Measurements from ENCODE around the gene CORO2A. TPM values are rescaled to one million over a fixed set of nuclear protein-coding genes. Genes with fewer than 3 reads are reported as not detected.

Gene CORO2A
- total RNA-seq, 4 donors from 2014 or later: 1.1 to 3.5 (median 2.1) TPM

DNA sequence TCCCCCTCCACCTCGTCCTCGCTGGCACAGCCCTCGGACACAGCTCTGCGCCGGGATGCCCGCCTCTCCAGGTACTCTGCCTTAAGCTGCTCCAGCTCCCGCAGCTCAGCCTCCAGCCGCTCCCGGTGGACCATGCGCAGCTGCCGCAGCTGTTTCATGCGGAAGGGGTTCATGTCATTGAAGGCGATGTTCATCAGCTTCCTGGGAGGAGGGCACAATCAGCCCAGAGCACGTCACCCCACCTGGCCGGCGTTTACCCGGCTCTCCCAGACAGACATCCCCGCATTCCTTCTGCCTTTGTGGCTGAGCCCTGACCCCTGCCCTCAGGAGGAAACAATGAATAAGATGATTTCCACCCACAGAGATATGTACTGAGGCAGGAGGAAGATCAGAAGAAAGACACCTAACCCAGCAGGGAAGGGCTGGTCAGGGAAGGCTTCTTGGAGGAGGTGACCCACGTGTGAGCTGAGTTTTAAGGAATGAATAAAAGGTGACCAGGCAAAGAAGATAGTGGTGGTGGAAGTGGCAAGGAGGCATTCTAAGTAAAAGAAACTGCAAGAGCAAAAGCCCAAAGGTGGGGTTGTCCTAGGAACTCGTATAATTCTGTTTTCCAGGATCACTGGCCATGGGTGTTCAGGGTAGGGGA, 7.1 kb upstream of the CORO2A start:
- no peak overlapping the region for H3K27ac ChIP-seq
- intact Hi-C loops (cut with DNase I): no loop called here
- no peaks in the 10 kb centered on the region for H3K4me1 ChIP-seq
- no peak overlapping the region for H3K4me3 ChIP-seq (replicated peaks in 1 of 3)
- peaks cover 0 to 11% of the 10 kb centered on the region in 2 donors for H3K36me3 ChIP-seq
- no peaks in the 10 kb centered on the region for H3K9me3 ChIP-seq
- TF ChIP-seq, protein P1, sequence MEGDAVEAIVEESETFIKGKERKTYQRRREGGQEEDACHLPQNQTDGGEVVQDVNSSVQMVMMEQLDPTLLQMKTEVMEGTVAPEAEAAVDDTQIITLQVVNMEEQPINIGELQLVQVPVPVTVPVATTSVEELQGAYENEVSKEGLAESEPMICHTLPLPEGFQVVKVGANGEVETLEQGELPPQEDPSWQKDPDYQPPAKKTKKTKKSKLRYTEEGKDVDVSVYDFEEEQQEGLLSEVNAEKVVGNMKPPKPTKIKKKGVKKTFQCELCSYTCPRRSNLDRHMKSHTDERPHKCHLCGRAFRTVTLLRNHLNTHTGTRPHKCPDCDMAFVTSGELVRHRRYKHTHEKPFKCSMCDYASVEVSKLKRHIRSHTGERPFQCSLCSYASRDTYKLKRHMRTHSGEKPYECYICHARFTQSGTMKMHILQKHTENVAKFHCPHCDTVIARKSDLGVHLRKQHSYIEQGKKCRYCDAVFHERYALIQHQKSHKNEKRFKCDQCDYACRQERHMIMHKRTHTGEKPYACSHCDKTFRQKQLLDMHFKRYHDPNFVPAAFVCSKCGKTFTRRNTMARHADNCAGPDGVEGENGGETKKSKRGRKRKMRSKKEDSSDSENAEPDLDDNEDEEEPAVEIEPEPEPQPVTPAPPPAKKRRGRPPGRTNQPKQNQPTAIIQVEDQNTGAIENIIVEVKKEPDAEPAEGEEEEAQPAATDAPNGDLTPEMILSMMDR (IDR thresholded peaks at IDR 0.05): no peak
- no peak for TF ChIP-seq POLR2A (IDR thresholded peaks at IDR 0.05)
- H3K27me3 ChIP-seq: no peaks in the 10 kb centered on the region
- 87 to 90% methylated on average over 16 to 20 of the region's 20 CpGs for WGBS, 2 donors
- no peak for DNase-seq

DNA sequence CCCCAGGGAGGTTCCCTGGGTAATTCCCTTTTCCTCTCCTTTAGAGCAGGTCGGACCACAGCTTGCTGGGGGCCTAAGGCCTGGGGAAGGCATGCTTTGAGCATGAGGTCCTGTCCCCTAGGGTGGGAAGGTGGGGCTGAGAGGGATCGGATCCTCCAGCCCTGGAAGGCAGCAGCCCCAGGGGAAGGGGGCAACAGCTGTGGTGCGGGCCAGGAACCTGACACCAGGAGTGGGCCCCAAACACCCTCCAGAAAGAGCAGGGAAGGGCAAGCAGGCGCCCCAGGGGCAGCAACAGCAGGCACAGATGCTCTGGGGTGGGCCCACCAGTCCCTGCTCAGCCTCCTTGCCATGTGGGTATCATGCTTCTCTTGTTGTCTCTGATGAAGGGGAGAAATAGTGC, 3.2 kb upstream of the CORO2A start:
- H3K27me3 ChIP-seq: no peaks in the 10 kb centered on the region
- TF ChIP-seq, protein P1 (IDR thresholded peaks at IDR 0.05): no peak
- no peak for TF ChIP-seq POLR2A (IDR thresholded peaks at IDR 0.05)
- no peak for DNase-seq
- no peak overlapping the region for H3K4me3 ChIP-seq (replicated peaks in 1 of 3)
- peaks cover 0 to 11% of the 10 kb centered on the region in 2 donors for H3K36me3 ChIP-seq
- H3K27ac ChIP-seq: no peak overlapping the region
- H3K4me1 ChIP-seq: peaks cover 6 to 8% of the 10 kb centered on the region in 2 donors
- no peaks in the 10 kb centered on the region for H3K9me3 ChIP-seq
- 100% methylated on average over 2 to 3 of the region's 4 CpGs for WGBS, 2 donors
- intact Hi-C loops (cut with DNase I): no loop called here

GRCh38 chr9:98193336-98193944, 1.0 kb upstream of the CORO2A start:
- no peaks in the 10 kb centered on the region for H3K27me3 ChIP-seq
- H3K36me3 ChIP-seq: no peaks in the 10 kb centered on the region
- peak overlapping the region; percentile 24 to 86 (median 38) for H3K27ac ChIP-seq
- no peaks in the 10 kb centered on the region for H3K9me3 ChIP-seq
- 31 to 42% methylated on average over 7 to 8 of the region's 8 CpGs for WGBS, 2 donors
- intact Hi-C loops (cut with DNase I): loop anchor here (5.0 kb wide), 1 partner anchor 121 kb away; no protein-coding TSS in a partner anchor
- peak overlapping the region in 1 of 3 donors; percentile 65 for H3K4me3 ChIP-seq (replicated peaks in 1 of 3)
- no peak for DNase-seq
- H3K4me1 ChIP-seq: peaks cover 6 to 8% of the 10 kb centered on the region in 2 donors
- TF ChIP-seq, protein P1 (IDR thresholded peaks at IDR 0.05): no peak
- TF ChIP-seq POLR2A (IDR thresholded peaks at IDR 0.05): no peak

- H3K9me3 ChIP-seq: no peaks in the 10 kb centered on the region
- 18 to 19% methylated on average over 22 to 30 of the region's 47 CpGs for WGBS, 2 donors
- no peaks in the 10 kb centered on the region for H3K36me3 ChIP-seq
- intact Hi-C loops (cut with DNase I): loop anchor here (5.0 kb wide), 1 partner anchor 120 kb away; no protein-coding TSS in a partner anchor
- H3K27ac ChIP-seq: peak overlapping the region in 1 of 3 donors; percentile 17
- H3K4me3 ChIP-seq (replicated peaks in 1 of 3): peak overlapping the region in 2 of 3 donors; percentile 30 to 65
- peak; percentile 56 to 70 for DNase-seq
- no peaks in the 10 kb centered on the region for H3K27me3 ChIP-seq
- H3K4me1 ChIP-seq: peaks cover 6 to 8% of the 10 kb centered on the region in 2 donors
- no peak for TF ChIP-seq POLR2A (IDR thresholded peaks at IDR 0.05)
- TF ChIP-seq, protein P1 (IDR thresholded peaks at IDR 0.05): no peak
Measured at GRCh38 chr9:98191671-98192502, 550 bp downstream of the CORO2A start.
